ENCODE results near the gene NDUFA6.
"Not testable (repeated sequence)": the region's sequence is repeated elsewhere in the genome, so short reads cannot be mapped to it uniquely, and the experiment has no call there.

Gene NDUFA6

GRCh38 chr22:42111798-42112197, 21.2 kb upstream of the NDUFA6 start:
- H3K4me1 ChIP-seq (ENCODE audit: control insufficient read depth, insufficient read depth, low read length), result no peaks in the 10 kb centered on the region
- no peak overlapping the region for H3K27ac ChIP-seq (ENCODE audit: low read length)
- peaks cover 0 to 9% of the 10 kb centered on the region in 2 donors for H3K9me3 ChIP-seq (ENCODE audit: control insufficient read depth in 2 of 2, low read length in 2 of 2)
- no peak overlapping the region for H3K4me3 ChIP-seq (ENCODE audit: low read length in 2 of 2)
- H3K27me3 ChIP-seq (ENCODE audit: control insufficient read depth in 1 of 2, insufficient read depth in 2 of 2, low read length in 2 of 2), result no peaks in the 10 kb centered on the region
- no peaks in the 10 kb centered on the region for H3K36me3 ChIP-seq (ENCODE audit: control insufficient read depth in 2 of 2, insufficient read depth in 2 of 2, low read length in 2 of 2)
- H3K9ac ChIP-seq (ENCODE audit: low read length in 2 of 2), result no peak overlapping the region

- Histone ChIP-seq H3K36me3 (ENCODE audit: control insufficient read depth in 2 of 2, insufficient read depth in 2 of 2, low read length in 2 of 2) (peaks cover 0 to 3% of the 10 kb centered on the region in 2 donors), H3K9ac (ENCODE audit: low read length in 2 of 2) (no peak overlapping the region), H3K27ac (ENCODE audit: low read length) (no peak overlapping the region), H3K27me3 (ENCODE audit: control insufficient read depth in 1 of 2, insufficient read depth in 2 of 2, low read length in 2 of 2) (no peaks in the 10 kb centered on the region), H3K9me3 (ENCODE audit: control insufficient read depth in 2 of 2, low read length in 2 of 2) (peaks cover 0 to 8% of the 10 kb centered on the region in 2 donors), H3K4me1 (ENCODE audit: control insufficient read depth, insufficient read depth, low read length) (no peaks in the 10 kb centered on the region), H3K4me3 (ENCODE audit: low read length in 2 of 2) (no peak overlapping the region)
These were observed 18.3 kb upstream of the NDUFA6 start for GRCh38 chr22:42108848-42109247.

- H3K9ac ChIP-seq (ENCODE audit: low read length in 2 of 2); H3K4me1 ChIP-seq (ENCODE audit: control insufficient read depth, insufficient read depth, low read length); H3K36me3 ChIP-seq (ENCODE audit: control insufficient read depth in 2 of 2, insufficient read depth in 2 of 2, low read length in 2 of 2); H3K27ac ChIP-seq (ENCODE audit: low read length); H3K27me3 ChIP-seq (ENCODE audit: control insufficient read depth in 1 of 2, insufficient read depth in 2 of 2, low read length in 2 of 2); H3K4me3 ChIP-seq (ENCODE audit: low read length in 2 of 2): not testable (repeated sequence)
- H3K9me3 ChIP-seq (ENCODE audit: control insufficient read depth in 2 of 2, low read length in 2 of 2), result peaks cover 0 to 20% of the 10 kb centered on the region in 2 donors
These were observed 13.8 kb upstream of the NDUFA6 start for GRCh38 chr22:42104332-42104860.

GRCh38 chr22:42101199-42101598, 10.6 kb upstream of the NDUFA6 start:
- Histone ChIP-seq H3K9ac (ENCODE audit: low read length in 2 of 2) (no peak overlapping the region), H3K4me3 (ENCODE audit: low read length in 2 of 2) (no peak overlapping the region), H3K9me3 (ENCODE audit: control insufficient read depth in 2 of 2, low read length in 2 of 2) (peaks cover 0 to 20% of the 10 kb centered on the region in 2 donors), H3K27ac (ENCODE audit: low read length) (no peak overlapping the region), H3K4me1 (ENCODE audit: control insufficient read depth, insufficient read depth, low read length) (no peaks in the 10 kb centered on the region), H3K27me3 (ENCODE audit: control insufficient read depth in 1 of 2, insufficient read depth in 2 of 2, low read length in 2 of 2) (no peaks in the 10 kb centered on the region), H3K36me3 (ENCODE audit: control insufficient read depth in 2 of 2, insufficient read depth in 2 of 2, low read length in 2 of 2) (peaks cover 2 to 3% of the 10 kb centered on the region in 2 donors)

GRCh38 chr22:42091455-42091782, 847 bp upstream of the NDUFA6 start:
- Histone ChIP-seq H3K36me3 (ENCODE audit: control insufficient read depth in 2 of 2, insufficient read depth in 2 of 2, low read length in 2 of 2) (peaks cover 4 to 7% of the 10 kb centered on the region in 2 donors), H3K9me3 (ENCODE audit: control insufficient read depth in 2 of 2, low read length in 2 of 2) (no peaks in the 10 kb centered on the region), H3K9ac (ENCODE audit: low read length in 2 of 2) (peak overlapping the region; percentile 71 to 90), H3K4me1 (ENCODE audit: control insufficient read depth, insufficient read depth, low read length) (peaks cover 26% of the 10 kb centered on the region), H3K27ac (ENCODE audit: low read length) (peak overlapping the region; percentile 98), H3K4me3 (ENCODE audit: low read length in 2 of 2) (peak overlapping the region; percentile 61 to 96), H3K27me3 (ENCODE audit: control insufficient read depth in 1 of 2, insufficient read depth in 2 of 2, low read length in 2 of 2) (no peaks in the 10 kb centered on the region)

- peaks cover 25 to 32% of the 10 kb centered on the region in 2 donors for H3K36me3 ChIP-seq (ENCODE audit: control insufficient read depth in 2 of 2, insufficient read depth in 2 of 2, low read length in 2 of 2)
These were observed 4.5 kb downstream of the NDUFA6 start for GRCh38 chr22:42086051-42086450.

DNA sequence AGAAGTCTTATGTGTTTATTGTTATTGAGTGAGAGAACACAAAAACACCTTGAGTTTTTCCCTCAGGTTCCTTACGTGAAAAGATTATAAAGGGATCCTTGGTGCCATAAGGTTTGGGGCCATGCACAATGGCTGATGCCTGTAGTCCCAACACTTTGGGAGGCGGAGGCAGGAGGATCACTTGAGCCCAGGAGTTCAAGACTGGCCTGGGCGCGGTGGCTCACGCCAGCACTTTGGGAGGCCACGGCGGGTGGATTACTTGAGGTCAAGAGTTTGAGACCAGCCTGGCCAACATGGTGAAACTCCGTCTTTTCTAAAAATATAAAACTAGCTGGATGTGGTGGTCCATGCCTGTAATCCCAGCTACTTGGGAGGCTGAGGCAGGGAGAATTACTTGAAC, 5.7 kb downstream of the NDUFA6 start:
- H3K36me3 ChIP-seq (ENCODE audit: control insufficient read depth in 2 of 2, insufficient read depth in 2 of 2, low read length in 2 of 2), result peaks cover 25 to 32% of the 10 kb centered on the region in 2 donors
- H3K9ac ChIP-seq (ENCODE audit: low read length in 2 of 2), result no peak overlapping the region

More at GRCh38 chr22:42086051-42086450, 4.5 kb downstream of the NDUFA6 start:
- no peak overlapping the region for H3K4me3 ChIP-seq (ENCODE audit: low read length in 2 of 2)
- H3K9me3 ChIP-seq (ENCODE audit: control insufficient read depth in 2 of 2, low read length in 2 of 2), result no peaks in the 10 kb centered on the region
- no peak overlapping the region for H3K9ac ChIP-seq (ENCODE audit: low read length in 2 of 2)
- peaks cover 26% of the 10 kb centered on the region for H3K4me1 ChIP-seq (ENCODE audit: control insufficient read depth, insufficient read depth, low read length)
- H3K27ac ChIP-seq (ENCODE audit: low read length), result no peak overlapping the region
- H3K27me3 ChIP-seq (ENCODE audit: control insufficient read depth in 1 of 2, insufficient read depth in 2 of 2, low read length in 2 of 2), result no peaks in the 10 kb centered on the region

GRCh38 chr22:42083119-42083518, 7.5 kb downstream of the NDUFA6 start:
- Histone ChIP-seq H3K9me3 (ENCODE audit: control insufficient read depth in 2 of 2, low read length in 2 of 2) (no peaks in the 10 kb centered on the region), H3K4me3 (ENCODE audit: low read length in 2 of 2) (no peak overlapping the region), H3K9ac (ENCODE audit: low read length in 2 of 2) (no peak overlapping the region), H3K27me3 (ENCODE audit: control insufficient read depth in 1 of 2, insufficient read depth in 2 of 2, low read length in 2 of 2) (no peaks in the 10 kb centered on the region), H3K36me3 (ENCODE audit: control insufficient read depth in 2 of 2, insufficient read depth in 2 of 2, low read length in 2 of 2) (peaks cover 25 to 34% of the 10 kb centered on the region in 2 donors), H3K27ac (ENCODE audit: low read length) (no peak overlapping the region), H3K4me1 (ENCODE audit: control insufficient read depth, insufficient read depth, low read length) (peaks cover 30% of the 10 kb centered on the region)

More for the DNA sequence above, 5.7 kb downstream of the NDUFA6 start:
- no peaks in the 10 kb centered on the region for H3K27me3 ChIP-seq (ENCODE audit: control insufficient read depth in 1 of 2, insufficient read depth in 2 of 2, low read length in 2 of 2)
- H3K4me1 ChIP-seq (ENCODE audit: control insufficient read depth, insufficient read depth, low read length), result peaks cover 29% of the 10 kb centered on the region
- H3K9me3 ChIP-seq (ENCODE audit: control insufficient read depth in 2 of 2, low read length in 2 of 2), result no peaks in the 10 kb centered on the region
- no peak overlapping the region for H3K27ac ChIP-seq (ENCODE audit: low read length)
- H3K4me3 ChIP-seq (ENCODE audit: low read length in 2 of 2), result no peak overlapping the region

GRCh38 chr22:42080287-42080686, 10.3 kb downstream of the NDUFA6 start:
- Histone ChIP-seq H3K9me3 (ENCODE audit: control insufficient read depth in 2 of 2, low read length in 2 of 2) (no peaks in the 10 kb centered on the region), H3K4me1 (ENCODE audit: control insufficient read depth, insufficient read depth, low read length) (peaks cover 36% of the 10 kb centered on the region), H3K27me3 (ENCODE audit: control insufficient read depth in 1 of 2, insufficient read depth in 2 of 2, low read length in 2 of 2) (no peaks in the 10 kb centered on the region), H3K36me3 (ENCODE audit: control insufficient read depth in 2 of 2, insufficient read depth in 2 of 2, low read length in 2 of 2) (peaks cover 15 to 26% of the 10 kb centered on the region in 2 donors), H3K4me3 (ENCODE audit: low read length in 2 of 2) (peak overlapping the region; percentile 84 to 90), H3K9ac (ENCODE audit: low read length in 2 of 2) (peak overlapping the region; percentile 84 to 99), H3K27ac (ENCODE audit: low read length) (peak overlapping the region; percentile 100)

DNA sequence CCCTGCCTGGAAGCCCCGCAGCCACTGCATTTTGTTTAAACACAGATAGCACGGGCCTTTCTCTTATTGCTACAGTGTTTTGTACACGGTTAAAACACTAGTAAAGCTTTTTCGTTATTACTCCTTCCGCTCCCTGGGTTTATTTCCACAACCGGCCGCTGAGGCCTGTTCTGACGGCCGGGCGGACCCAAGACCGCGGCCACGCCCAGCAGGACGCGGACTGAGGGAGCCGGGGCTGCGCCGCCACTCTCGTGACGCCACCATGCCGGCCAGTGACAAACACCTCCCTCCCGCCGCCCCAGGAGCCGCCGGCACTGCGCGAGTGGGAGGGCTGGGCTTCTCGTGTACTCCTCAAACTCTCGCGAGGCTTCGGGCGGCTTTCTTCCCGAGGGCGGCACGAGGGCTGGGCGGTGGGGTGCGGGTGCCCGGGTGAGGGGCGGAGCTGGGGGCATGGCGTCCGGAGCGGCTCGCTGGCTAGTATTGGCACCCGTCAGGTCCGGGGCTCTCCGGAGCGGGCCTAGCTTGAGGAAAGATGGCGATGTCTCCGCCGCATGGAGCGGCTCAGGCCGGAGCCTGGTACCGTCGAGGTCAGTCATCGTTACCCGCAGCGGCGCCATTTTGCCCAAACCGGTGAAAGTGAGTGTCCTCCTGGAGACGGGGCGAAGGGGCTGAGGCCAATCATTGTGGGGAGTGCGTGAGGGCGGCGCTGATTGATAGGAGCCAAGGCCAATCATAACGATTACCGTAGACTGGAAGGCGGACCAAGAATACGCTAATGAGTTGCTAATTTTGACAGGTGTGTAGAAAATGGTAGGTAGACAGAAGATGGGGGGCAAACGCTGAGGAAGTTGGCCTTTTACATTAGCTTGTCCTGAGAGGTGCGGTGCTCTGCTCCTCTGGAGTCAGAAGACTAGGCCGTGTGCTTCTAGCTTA, 11.0 kb downstream of the NDUFA6 start, which contains the start of gene SMDT1:
TSS of gene SMDT1 (plus strand) at position 382 of the 933 bp plus-strand sequence. CDS start at position 451, 69 bp downstream.
- Histone ChIP-seq H3K9ac (ENCODE audit: low read length in 2 of 2) (peak within 1 kb of the TSS; percentile 98 to 99), H3K27me3 (ENCODE audit: control insufficient read depth in 1 of 2, insufficient read depth in 2 of 2, low read length in 2 of 2) (no peaks in the 10 kb centered on the region), H3K4me1 (ENCODE audit: control insufficient read depth, insufficient read depth, low read length) (peaks cover 43% of the 10 kb centered on the region), H3K4me3 (ENCODE audit: low read length in 2 of 2) (peak within 1 kb of the TSS; percentile 84 to 90), H3K36me3 (ENCODE audit: control insufficient read depth in 2 of 2, insufficient read depth in 2 of 2, low read length in 2 of 2) (peaks cover 15 to 23% of the 10 kb centered on the region in 2 donors), H3K27ac (ENCODE audit: low read length) (peak within 1 kb of the TSS; percentile 100), H3K9me3 (ENCODE audit: control insufficient read depth in 2 of 2, low read length in 2 of 2) (no peaks in the 10 kb centered on the region)

All from stomach smooth muscle (tissue), 2 donors.